Measurements from ENCODE around the gene SMPX.
A peak's percentile ranks its signal among the peaks of the same experiment; 100 is the strongest.
"Not testable (repeated sequence)": the region's sequence is repeated elsewhere in the genome, so short reads cannot be mapped to it uniquely, and the experiment has no call there.

Gene SMPX

DNA sequence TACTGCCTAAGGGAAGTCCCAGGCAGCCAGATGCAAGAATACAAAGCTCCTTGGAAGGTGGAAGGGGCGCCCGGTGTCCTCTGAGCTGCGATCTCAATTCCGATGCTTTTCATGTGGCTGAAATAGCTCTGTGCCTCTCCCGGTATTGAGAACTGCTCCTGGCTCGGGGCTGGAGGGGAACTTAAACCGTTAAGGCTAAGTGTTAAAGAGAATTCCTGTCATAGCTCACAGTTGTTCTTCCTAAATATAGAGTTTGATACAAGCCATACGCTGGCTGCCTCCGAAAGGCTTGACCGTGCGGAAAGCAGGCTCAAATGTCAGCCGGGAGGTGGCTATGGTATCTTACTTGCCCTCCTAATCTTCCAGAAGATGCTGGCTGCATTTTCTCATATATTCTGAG, at the start of gene SMPX:
SMPX (minus strand) TSS at position 157 of the 400 bp plus-strand sequence. CDS start 3,826 bp downstream, outside the sequence.
- no peak for DNase-seq (ENCODE audit: low spot score)

DNA sequence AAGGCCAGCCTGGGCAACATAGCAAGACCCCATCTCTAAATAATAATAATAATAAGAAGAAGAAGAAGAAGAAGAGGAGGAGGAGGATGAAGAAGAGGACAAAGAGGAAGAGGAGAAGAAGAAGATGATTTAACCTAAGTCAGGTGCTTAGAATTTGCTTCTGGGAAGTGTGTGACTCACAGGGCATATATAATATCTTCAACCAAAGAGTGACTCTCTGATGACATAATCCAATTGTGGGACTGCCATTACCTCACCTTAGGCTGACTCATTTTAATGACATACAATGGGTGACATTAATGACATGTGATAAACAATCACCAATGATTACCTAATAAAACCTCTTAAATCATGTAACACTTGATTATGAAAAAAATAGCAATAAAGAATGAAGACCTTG, 48.8 kb upstream of the SMPX start:
- DNase-seq (ENCODE audit: low spot score) = no peak

DNA sequence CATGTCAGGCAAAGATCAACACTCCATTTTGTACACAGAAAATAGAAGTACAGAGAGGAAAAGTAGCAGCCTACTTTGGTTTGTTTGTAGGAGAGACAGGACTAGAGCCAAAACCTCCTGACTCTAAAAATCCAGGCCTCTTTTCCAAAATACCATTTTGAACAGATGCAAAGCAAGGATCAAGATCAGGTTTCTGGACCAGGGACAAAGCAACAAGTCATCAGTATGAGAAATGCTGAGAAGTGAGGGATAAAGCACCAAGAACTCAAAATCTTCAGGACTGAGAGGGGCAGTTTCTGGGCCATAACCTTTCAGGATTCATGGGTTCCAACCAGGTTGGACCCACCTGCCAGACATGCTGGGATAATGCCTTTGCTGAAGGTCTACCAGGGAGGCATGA, 44.9 kb upstream of the SMPX start:
- DNase-seq (ENCODE audit: low spot score) = no peak

DNA sequence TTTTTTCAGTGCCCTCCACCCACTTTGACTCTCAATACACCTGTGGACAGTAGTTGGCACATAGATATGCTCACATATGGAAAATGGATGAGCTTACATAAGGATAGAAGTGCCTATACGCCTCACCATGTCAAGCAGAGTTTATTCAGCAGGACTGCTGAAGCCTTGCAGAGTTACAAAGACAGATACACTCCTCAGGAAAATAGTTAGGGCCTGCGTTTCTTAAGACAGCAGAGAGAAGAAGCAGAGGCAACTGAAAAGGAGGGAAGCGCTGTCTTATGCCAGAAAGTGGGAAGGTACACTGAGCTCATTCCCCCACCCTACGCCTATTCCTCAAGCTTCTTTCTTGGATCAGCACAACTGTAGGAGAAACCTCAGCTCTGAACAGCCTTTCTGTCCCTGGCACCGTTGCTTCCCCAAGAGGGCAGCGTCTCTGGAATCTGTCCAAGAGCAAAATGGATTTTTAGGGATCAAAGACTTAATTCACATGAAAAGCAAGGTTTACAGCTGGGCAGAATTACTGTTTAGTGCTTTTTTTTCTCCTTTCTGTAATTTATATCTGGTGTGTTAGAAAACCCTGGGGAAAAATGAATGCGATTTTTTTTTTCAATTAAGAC, 44.2 kb upstream of the SMPX start:
- no peak for DNase-seq (ENCODE audit: low spot score)

DNA sequence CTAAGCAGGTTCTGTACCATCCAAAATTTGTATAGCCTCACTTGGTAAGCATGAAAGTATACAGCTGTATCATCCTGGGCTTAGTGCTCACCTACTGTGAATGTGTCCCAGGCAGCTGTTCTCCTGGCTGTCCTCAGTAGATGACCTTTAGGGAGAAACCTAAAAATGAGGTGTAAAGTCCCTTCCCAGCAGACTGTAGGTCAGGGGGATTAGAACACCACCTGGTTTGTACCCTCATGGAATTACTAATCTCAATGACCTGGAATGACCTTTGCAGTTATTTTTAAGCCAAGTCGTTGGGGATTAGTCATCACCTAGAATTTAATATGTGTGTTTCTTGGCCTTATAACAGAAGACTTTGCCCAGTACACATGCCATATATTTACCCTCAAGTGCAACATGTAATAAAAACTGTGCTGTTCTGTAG, 42.4 kb upstream of the SMPX start:
- no peak for DNase-seq (ENCODE audit: low spot score)

DNA sequence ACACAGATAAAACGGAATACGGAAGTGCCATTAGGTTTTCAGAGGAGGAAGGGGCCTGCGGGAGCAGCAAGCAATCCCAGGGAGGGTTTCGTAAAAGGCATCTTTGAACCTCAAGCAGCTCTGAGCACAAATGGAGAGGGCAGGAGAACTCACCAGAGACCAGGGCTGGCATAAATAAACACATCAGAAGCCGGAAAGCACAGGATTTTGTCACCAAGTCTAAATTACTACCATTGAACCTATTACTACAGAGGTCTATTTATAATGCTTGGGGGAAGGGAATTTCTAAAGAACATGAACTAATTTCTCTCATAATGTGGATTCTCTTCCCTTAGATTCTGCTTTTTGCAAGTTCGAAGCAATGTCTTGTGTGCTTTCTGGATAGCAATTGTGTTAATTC, 41.9 kb upstream of the SMPX start:
- no peak for DNase-seq (ENCODE audit: low spot score)

DNA sequence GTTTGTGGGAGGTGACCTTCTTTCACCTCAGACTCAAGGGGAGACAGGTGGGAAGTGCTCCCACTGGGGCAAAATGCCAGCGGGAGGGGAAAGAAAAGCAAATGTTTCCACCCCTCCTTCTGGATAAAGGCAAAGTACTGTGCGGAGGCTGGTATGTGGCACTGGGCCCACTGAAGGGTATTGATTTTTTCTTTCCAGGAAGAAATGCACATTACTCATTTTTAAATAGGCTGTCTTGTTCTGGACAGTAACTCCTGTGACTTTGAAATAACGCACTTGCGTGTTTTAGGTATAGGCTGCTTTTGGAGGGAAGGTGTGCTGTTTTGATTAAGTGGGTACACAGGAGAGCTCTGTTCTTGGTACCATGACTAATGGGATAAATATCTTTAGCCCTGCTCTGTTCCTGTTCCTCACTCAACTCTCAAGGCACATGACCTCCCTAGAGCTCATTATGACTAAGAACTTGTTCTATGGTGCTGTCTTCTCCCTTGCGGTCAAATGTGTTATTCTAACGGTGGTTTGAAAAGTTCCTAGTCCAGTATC, 40.8 kb upstream of the SMPX start:
- no peak for DNase-seq (ENCODE audit: low spot score)

DNA sequence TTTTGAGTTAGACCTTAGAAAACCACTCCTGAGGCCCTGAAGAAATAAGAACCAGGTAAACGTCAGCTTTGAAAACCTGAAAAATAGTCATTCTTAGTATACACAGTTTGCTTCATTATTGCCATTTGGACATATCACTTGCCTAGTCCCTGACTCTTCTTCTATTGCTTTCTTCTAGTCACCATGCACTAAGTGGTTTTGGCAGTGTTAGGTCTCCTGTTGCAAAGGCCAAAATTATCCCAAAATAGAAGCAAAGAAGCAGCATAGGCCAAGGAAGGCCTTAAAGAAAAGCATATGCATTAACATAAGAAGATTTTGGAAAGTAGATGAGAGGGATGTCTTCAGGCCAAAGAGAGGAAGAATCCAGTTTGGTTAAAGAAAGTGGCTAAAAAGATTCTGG, 24.1 kb upstream of the SMPX start:
- DNase-seq (ENCODE audit: low spot score) = no peak

DNA sequence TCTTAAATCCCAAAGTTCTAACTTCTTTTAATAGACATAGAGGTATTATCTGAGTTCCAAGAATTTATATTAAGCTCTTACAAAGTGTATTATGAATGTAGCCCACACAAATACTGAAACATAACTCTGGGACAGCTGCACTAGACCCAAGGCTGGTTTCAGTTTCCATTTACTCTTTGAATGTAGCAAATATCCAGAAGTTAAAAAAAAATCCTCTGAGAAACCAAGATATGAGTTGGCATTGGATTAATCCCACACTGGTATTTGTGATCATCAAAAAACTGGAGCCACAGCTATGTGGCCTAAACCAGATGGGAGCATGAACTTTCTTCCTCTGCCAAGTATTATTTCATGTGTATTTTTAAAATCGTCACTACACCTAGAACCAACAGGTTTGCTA, 23.6 kb upstream of the SMPX start:
- no peak for DNase-seq (ENCODE audit: low spot score)

DNA sequence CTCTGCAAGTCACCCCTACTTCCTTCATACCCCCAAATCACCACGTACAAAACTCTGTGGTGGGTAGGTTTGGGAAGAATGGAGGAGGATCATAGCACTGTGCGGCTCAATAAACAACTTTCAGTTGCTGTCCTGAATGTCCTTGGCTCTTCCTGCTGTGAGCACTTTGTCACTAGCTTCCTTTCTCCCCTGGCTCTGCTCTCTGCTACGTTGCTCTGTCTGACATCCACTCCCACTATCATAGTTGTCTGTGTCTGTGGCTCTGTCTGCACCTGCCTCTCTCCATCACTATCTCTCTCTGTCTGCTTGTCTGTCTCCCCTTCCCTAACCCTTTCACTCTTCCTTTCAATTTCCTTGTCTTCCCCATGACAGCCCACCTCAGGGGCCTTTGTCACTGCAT, 21.2 kb upstream of the SMPX start:
- no peak for DNase-seq (ENCODE audit: low spot score)

DNA sequence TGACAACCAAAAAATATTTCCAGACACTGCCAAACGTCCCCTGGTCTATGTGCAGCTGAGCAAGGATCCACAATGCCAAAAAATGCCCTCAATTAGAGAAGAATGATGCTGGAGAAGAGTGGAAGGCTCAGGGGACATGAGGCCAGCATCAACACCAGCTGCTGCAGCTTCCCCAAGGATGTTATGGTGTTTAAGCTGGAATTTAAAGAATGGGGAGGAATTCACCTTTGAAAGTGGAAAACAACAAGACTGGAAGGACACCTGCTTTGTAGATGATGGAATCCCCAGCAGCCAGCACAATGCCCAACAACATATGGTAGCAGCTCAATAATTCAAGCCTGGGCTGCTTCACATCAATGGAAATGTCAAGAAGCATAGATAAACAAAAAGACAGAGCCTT, 20.3 kb upstream of the SMPX start:
- no peak for DNase-seq (ENCODE audit: low spot score)

DNA sequence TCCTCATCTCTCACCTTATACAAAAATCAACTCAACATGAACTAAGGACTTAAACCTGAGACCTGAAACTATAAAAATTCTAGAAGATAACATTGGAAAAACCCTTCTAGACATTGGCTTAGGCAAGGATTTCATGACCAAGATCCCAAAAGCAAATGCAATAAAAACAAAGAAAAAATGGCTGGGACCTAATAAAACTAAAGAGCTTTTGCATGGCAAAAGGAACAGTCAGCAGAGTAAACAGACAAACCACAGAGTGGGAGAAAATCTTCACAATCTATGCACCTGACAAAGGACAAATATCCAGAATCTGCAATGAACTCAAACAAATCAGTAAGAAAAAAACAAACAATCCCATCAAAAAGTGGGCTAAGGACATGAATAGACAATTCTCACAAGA, 17.2 kb upstream of the SMPX start:
- not testable (repeated sequence) for DNase-seq (ENCODE audit: low spot score)

DNA sequence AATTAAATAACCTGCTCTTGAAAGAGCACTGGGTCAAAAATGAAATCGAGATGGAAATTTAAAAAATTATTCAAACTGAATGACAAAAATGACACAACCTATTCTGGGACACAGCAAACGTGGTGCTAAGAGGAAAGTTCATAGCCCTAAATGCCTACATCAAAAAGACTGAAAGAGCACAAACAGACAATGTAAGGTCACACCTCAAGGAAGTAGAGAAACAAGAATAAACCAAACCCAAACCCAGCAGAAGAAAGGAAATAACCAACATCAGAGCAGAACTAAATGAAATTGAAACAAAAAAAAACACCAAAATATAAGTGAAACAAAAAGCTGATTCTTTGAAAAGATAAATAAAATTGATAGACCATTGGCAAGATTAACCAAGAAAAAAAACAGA, 15.1 kb upstream of the SMPX start:
- not testable (repeated sequence) for DNase-seq (ENCODE audit: low spot score)

DNA sequence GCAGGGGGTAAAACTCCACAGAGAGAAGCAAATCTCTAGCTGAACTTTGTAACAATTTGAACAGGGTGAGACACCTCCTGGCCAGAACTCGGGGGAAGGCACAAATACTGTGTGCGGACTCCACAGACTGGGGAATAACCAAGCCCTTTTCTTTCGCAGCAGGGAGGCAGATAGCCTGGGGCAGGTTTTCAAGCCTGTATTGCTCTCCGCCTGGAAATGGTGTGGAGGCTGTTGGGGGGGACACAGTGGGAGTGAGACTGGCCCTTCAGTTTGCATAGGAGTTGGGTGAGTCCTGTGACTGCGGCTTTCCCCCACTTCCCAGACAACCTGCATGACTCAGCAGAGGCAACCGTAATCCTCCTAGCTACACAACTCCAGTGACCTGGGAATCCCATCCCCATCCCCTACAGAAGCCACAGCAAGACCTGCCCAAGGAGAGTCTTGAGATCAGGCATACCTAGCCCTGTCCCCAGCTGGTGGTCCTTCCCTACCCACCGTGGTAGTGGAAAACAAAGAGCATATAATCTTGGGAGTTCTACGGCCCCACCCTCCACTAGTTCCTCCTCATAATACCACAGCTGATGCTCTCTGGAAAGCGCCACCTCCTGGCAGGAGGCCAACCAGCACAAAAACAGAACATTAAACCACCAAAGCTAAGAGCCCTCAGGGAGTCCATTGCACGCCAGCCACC, 12.9 kb upstream of the SMPX start:
- no peak for DNase-seq (ENCODE audit: low spot score)

DNA sequence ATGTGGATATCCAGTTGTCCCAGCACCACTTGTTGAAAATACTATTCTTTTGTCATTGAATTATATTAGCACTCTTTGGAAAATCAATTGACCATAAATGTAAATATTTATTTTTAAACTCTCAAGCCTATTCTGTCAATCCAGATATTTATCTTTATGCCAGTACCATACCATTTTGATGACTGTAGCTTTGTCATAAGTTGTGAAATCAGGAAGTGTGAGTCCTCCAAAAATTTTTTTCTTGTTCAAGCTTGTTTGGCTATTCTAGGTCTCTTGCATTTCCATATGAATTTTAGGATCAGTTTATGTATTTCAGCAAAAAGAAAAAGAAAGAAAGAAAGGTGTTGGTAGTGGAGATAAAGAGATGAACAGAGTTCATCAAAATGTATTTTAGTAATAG, 8.2 kb upstream of the SMPX start:
- DNase-seq (ENCODE audit: low spot score) = no peak

DNA sequence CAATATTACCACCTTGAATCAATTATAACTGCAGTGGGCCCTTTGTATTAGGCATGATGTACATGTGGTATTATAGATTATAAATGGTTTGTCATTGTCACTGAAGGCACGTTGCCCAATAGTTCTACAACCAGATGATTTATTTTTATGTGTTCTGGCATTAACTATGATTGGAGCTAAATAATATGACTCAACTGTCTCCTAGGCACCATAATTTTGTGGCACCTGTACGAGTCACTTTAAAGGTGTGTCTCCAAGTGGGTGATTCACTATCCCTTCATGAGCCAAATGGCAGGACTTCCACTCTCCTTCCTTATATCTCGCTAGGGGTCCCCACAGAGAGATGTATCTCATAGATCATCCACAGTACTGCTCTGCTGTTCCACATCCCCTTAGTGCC, 6.1 kb upstream of the SMPX start:
- DNase-seq (ENCODE audit: low spot score) = no peak

DNA sequence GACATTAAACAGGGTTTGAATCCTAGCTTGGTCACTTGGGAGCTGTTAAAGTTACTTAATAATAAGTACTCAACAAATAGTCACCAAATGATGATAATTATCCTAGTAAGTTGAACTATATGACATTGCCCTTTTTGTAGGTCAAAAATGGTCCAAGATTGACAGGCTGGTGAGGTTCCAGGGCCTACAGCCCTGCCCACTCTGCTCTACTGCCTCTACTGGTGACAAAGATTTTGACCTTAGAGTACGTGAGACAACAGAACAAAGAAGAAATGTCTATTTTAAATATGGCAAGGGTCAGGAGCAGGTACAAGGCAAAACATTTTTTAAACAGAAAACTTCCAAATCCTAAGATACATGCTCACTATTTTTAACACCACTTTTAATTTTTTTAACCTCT, 572 bp upstream of the SMPX start:
- no peak for DNase-seq (ENCODE audit: low spot score)

DNA sequence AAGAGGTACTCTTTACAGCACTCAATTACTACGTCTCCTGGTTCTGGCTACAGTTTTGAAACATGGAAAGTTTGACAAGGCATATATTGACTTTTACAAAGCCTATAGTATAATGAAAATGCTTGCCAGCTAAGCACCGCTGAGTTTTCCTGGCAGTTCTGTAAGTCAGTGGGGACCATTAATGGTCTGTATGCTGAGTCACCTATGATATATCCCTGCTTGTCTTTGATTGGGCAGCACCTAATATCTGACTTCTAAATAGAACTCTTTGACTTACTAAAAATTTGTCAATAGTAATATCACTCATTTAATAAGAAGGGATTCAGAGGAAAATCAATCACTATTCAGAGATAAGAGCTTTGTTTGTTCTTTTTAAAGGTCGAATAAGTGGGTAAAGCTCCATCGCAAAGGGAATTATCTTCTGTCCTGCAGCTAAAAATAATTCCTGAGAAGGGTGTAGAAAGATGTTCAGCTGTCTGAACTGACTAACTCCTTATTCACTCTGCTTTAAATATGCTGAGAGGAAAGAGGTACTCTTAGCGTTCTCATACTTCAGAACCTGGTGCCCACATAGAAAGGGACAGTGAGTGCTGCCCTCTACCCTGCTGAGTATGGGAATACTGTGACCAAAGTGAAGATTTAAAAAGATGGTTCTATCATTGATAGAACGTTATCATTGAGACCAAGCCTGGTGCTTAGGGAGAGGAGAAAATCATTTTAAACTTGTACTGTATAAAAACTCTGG, 959 bp downstream of the SMPX start:
- DNase-seq (ENCODE audit: low spot score) = peak; percentile 49

DNA sequence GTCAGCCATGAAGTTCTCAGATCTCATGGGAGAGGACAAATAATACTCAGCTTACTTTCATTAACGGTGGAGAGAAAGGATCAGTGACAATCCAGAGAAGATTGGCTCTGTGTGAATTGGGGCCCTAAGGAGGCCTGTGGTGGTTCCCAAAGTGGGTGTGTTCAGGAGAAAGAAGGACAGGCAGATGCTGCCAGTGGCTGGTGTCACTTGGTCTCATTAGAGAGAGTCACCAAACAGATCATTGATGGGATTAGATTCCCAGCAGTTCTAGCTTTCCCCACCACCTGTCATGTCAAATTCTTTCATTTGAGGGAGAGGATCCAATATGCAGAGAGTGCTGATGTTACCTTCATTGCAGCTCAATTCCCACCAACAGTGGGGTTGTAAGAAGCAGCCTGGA, 8.0 kb downstream of the SMPX start:
- DNase-seq (ENCODE audit: low spot score) = no peak

DNA sequence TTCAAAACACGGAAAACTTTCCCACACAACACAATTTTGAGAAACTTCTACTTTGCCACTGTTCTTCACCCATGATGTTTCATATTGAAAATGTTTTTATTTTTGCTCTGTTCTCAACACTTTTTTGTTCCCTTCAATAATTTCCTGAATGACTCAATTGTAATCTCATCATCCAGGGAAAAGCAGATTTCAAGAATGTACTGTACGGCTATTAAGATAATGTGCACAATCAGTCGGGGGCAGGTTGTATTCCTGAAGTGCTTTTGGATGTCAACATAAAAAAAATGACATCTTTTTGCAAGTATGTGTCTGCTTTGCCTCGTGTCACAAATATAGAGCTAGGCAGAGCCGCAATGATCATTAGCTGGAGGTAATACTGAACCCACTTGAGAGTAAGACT, 9.7 kb downstream of the SMPX start:
- DNase-seq (ENCODE audit: low spot score) = no peak

DNA sequence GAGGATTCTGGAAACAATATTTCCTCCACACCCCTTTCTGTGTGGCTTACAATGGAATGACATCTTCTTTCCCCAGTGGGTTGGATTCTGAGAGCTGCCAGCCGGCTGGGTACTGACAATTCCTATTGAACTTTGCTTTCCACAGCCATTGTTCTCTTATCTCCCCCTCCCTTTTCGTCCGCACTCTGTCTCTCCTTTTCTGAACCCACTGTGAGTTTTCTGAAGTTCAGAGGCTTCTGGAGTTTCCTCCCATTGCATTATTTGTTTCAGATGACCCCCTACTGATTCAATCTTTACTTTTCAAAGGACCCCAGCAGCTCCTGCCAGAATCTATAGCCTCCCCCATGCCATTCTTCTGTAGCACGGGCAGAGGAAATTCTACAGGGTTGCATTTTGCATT, 10.4 kb downstream of the SMPX start:
- DNase-seq (ENCODE audit: low spot score) = no peak

DNA sequence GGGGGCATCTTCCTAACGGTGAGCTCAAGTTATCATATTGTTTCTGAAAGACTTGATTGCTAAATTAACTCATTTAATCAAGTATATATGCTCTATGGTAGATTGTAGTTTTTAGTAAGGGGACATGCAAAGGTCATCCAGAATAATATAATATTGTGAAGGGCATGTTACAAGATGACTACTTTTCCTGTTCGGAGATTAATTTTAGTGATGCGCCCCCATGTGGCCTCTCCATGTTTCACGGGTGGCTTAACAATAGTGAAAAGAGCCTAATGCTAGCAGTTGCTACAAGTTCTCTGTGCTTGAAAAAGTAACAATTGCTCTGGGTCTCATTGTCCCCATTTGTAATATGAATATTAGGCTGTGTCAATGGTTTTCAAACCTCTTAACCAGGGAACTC, 12.2 kb downstream of the SMPX start:
- DNase-seq (ENCODE audit: low spot score) = peak; percentile 40

DNA sequence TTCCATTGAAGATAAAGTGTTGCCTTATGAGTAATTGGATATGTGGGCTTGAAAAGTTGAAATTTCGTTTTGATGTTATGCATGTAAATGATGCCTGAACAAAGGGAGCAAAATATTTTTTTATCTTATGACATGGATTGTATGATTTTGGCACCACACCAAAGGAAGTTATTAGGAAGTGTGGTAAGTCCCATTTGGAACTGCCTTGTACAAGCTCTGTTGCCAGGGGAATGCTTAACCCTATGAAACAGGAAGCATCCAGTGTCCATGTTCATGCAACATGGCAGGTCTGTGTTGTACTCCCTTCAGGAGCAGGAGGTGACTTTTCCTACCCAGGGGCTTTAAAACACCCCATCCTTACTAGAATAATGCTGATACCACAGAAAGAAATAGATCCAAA, 13.2 kb downstream of the SMPX start:
- DNase-seq (ENCODE audit: low spot score) = no peak

Measured in cerebellar cortex (tissue), 1 donor.